Esophagus (tissue), 2 donors: Measurements from ENCODE around the gene BMPER. TPM values are rescaled to one million over a fixed set of nuclear protein-coding genes. Genes with fewer than 3 reads are reported as not detected.

ENCODE experiments used
- H3K27ac ChIP-seq, 2 donors: one replicate each; pipeline ENCODE4 v1.5.1; 2013; ENCODE audit warnings: low read depth in 2 of 2, mild to moderate bottlenecking in 2 of 2, inconsistent platforms in 1 of 2, low read length in 1 of 2, moderate library complexity in 1 of 2
- H3K27me3 ChIP-seq, 2 donors: one replicate each; pipeline ENCODE4 v1.6.1; 2013; ENCODE audit warnings: low read length in 2 of 2, control low read depth in 1 of 2, mild to moderate bottlenecking in 1 of 2; ENCODE audit not compliant: insufficient read depth in 2 of 2, control insufficient read depth in 1 of 2
- H3K36me3 ChIP-seq, 2 donors: one replicate each; pipeline ENCODE4 v1.6.1; 2013; ENCODE audit warnings: low read length in 1 of 2; ENCODE audit not compliant: control insufficient read depth in 2 of 2, insufficient read depth in 2 of 2
- H3K4me1 ChIP-seq, 2 donors: one replicate each; pipeline ENCODE4 v1.6.1; 2013; ENCODE audit warnings: low read length in 1 of 2; ENCODE audit not compliant: control insufficient read depth in 2 of 2, insufficient read depth in 2 of 2
- H3K4me3 ChIP-seq, 2 donors: one replicate each; pipeline ENCODE4 v1.5.1; 2013; ENCODE audit warnings: low read length in 2 of 2, mild to moderate bottlenecking in 2 of 2, low read depth in 1 of 2, moderate library complexity in 1 of 2
- H3K9me3 ChIP-seq, 2 donors: one replicate each; pipeline ENCODE4 v1.6.1; 2013; ENCODE audit warnings: mild to moderate bottlenecking in 2 of 2, low read depth in 1 of 2, low read length in 1 of 2, moderate library complexity in 1 of 2; ENCODE audit not compliant: control insufficient read depth in 2 of 2, insufficient read depth in 1 of 2
- WGBS, 2 donors: extraction: QIAGEN DNeasy Blood & Tissue Kit; methylation state at CpG; one replicate each; pipeline ENCODE4 v1.1.7; 2013; 5-methylcytosine and 5-hydroxymethylcytosine counted together
- polyA plus RNA-seq, 2 donors: library from polyadenylated mRNA; stranded (reverse); fragments of 200-250 nt; gene quantifications; one replicate each; pipeline ENCODE4 v1.2.3, GENCODE V29; 2013
- donor health status: healthy with polysubstance abuse.
- donor health status: Bipolar disorder and iron deficiency.

Gene BMPER
- polyA plus RNA-seq, 2 donors = 0.06 to 0.19 TPM

DNA sequence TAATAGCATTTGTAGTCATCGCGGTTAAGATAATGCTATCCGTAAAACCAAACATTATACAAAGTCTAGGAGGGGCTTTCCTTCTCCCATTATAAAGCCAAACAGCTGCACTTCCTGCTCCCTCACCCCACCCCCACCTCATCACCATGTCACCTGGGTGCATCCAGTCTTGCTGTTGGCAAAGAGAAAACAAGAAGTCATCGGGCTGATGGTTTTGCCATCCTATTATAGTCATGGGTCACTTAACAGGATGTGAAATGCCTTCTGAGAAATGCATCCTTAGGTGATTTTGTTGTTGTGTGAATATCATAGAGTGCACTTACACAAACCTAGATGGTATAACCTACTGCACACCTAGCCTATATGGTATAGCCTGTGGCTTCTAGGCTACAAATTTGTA is 157.0 kb downstream of the BMPER start:
- Histone ChIP-seq H3K27me3 (no peaks in the 10 kb centered on the region), H3K27ac (no peak overlapping the region), H3K4me3 (no peak overlapping the region), H3K9me3 (no peaks in the 10 kb centered on the region), H3K36me3 (no peaks in the 10 kb centered on the region), H3K4me1 (no peaks in the 10 kb centered on the region)
- 83 to 93% methylated on average over 4 of the region's 4 CpGs for WGBS, 2 donors

DNA sequence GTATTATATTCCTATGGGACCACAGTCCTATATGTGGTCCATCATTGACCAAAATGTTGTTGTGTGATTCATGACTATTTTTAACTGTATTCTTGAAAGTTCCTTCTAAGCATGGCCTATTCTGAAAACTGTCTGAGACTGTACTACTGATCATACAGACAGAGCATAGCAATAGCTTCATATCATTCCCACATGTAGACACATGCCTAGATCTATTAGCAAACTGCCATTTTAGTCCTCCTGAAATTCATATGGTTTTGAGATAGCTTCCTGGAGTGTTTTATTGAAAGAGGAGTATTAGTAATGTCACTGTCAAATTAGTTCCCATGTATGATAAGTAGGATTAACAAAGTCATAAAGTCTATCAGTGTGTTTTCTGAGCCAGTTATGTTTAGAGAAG is 157.5 kb downstream of the BMPER start:
- Histone ChIP-seq H3K4me1 (no peaks in the 10 kb centered on the region), H3K36me3 (no peaks in the 10 kb centered on the region), H3K27me3 (no peaks in the 10 kb centered on the region), H3K27ac (no peak overlapping the region), H3K4me3 (no peak overlapping the region), H3K9me3 (no peaks in the 10 kb centered on the region)

DNA sequence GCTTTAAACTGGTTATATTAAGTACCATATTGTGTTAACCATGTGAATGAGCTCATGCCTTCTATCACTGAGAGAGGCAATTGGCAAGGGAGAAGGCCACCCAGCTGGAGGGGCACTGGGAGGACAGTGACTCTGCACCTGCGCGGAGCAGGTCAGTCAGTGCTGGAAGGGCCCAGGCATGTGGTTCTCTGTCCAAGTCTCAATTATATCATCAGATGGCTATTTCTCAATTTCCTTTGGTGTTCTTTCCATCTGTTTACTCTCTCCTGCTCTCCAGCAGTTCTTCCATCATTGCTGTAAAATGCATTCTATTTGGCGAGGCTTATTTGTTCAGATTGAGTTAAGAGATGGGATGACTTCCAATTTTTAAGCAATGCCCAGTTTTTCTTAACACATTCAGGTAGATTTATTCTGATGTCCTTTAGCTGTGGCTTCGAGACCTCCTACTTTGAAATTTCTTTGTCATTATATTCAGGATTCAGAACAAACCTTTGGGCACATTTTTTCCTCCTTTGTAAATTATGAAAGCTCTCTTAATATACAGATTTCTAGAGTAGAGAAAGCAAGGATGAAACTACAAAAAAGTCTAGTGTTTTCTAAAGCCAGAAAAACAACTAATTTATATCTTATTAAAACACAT is 159.3 kb downstream of the BMPER start:
- Histone ChIP-seq H3K4me3 (no peak overlapping the region), H3K9me3 (no peaks in the 10 kb centered on the region), H3K27ac (no peak overlapping the region), H3K4me1 (no peaks in the 10 kb centered on the region), H3K27me3 (no peaks in the 10 kb centered on the region), H3K36me3 (no peaks in the 10 kb centered on the region)
- 75 to 83% methylated on average over 4 of the region's 4 CpGs for WGBS, 2 donors

DNA sequence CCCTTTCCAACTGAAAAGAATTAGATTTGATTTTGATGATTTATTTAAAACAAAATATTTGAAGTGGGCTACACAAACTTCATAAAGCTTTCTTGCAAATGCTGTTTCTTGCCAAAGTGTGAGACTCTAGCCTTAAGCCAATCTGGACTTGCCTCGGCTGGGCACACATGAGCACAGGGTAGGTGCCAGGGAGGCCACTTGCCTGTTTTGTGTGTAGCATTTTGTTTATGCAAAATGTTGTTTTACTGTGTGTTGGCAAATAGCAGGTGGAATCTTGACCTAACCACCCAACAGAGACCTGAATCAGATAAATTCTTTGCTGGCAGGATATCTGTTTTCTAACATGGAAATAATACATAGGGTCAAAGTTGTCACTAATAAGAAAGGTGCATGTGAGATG is 161.1 kb downstream of the BMPER start:
- Histone ChIP-seq H3K27ac (no peak overlapping the region), H3K27me3 (no peaks in the 10 kb centered on the region), H3K36me3 (no peaks in the 10 kb centered on the region), H3K4me3 (no peak overlapping the region), H3K9me3 (no peaks in the 10 kb centered on the region), H3K4me1 (no peaks in the 10 kb centered on the region)
- 46 to 47% methylated on average over 1 of the region's 1 CpG for WGBS, 2 donors

DNA sequence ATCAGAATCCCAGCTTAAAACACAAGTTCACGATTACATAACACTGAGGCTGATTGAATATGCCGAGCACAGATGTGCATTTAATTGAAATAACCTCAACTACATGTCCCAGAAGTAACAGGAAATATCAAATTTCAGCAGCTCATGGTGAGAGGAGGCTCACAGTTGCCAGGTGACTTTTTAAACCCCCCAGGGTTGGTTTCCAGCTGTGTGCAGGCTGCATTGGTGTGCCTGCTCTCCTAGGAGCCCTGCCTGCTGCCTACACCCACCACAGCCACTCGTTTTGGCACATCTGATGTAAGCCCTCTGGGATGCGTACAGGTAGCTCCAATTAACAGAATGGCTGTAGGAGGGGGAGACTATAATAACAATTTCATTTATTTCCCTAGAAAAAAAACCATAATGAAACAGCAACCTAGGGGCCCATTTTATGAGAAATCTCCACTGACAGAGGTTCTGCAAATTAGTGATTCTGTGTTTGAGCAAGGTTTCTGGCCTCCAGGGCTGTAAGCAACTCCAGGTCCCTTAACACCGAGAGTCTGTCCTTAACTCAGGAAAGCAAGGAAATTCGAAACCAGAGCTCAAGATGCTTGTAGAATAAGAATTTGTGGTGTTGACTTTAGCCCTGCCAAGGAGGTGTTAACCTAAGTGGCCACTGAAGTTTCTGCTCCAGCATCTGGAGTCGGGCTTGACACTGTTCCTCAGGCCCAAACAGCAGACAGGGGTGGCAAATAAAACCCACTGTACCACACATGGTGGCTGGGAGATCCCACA is 161.9 kb downstream of the BMPER start:
- H3K9me3 ChIP-seq = no peaks in the 10 kb centered on the region
- no peaks in the 10 kb centered on the region for H3K4me1 ChIP-seq
- 54 to 58% methylated on average over 7 of the region's 7 CpGs for WGBS, 2 donors
- H3K27ac ChIP-seq = no peak overlapping the region
- H3K4me3 ChIP-seq = no peak overlapping the region
- no peaks in the 10 kb centered on the region for H3K27me3 ChIP-seq
- H3K36me3 ChIP-seq = no peaks in the 10 kb centered on the region

DNA sequence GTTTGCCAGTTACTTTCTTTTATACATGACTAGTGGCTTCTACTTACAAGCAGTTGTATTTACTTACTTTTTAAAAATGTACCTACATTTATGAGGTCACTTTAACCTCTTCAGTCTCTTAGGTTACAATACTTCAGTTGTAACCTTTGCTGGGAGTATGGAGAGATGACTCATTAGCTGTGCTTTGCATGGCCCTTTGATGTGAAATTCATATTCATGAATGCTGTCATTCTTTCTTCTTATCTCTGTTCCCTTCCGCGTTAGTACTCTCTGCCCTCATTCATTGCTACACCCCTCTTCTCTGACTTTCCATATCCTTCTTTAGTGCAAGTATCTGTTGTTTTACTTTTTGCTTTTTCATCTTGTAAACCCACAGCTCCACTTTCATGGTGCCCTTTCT is 164.3 kb downstream of the BMPER start:
- Histone ChIP-seq H3K27ac (no peak overlapping the region), H3K4me3 (no peak overlapping the region), H3K9me3 (no peaks in the 10 kb centered on the region), H3K27me3 (no peaks in the 10 kb centered on the region), H3K4me1 (no peaks in the 10 kb centered on the region), H3K36me3 (no peaks in the 10 kb centered on the region)
- 46 to 52% methylated on average over 2 of the region's 2 CpGs for WGBS, 2 donors

DNA sequence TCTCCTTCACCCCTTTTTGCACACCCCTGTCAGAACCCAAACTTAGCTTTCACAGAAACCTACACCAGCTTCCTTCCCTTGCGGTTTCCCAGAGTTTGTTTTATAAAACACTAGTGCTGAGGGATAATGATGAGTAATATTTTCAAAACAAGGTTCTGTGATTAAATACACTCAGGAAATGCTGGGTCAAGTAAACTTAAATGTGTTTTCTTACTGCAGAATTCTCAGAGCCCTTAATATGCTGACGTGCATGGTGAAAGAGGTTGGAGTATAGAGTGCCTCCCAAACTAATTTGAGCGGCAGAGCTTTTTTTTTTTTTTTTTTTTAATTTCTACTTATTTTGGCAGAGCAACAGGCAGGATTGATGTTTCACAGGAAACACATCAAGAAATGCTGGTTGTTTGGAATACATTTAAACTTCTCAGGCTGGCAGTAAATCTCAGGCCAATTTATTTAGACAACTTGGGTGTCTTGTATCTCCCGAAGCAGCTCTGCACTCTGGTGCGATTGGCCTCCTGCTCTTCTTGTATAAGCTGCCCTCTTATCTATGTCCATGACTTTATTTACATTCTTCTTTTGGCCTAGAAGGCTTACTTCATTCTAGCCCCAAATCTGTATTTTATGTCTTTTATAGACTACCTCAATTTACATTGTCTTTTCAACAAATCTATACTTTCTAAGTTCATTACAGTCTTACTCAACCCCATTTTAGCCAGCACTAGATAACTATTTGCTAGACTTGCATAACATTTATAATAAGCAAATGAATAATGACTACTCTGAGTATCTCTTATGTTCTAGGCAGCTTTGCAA is 165.4 kb downstream of the BMPER start:
- H3K36me3 ChIP-seq = no peaks in the 10 kb centered on the region
- H3K4me1 ChIP-seq = no peaks in the 10 kb centered on the region
- 62 to 64% methylated on average over 5 of the region's 5 CpGs for WGBS, 2 donors
- H3K27ac ChIP-seq = no peak overlapping the region
- H3K27me3 ChIP-seq = no peaks in the 10 kb centered on the region
- H3K9me3 ChIP-seq = no peaks in the 10 kb centered on the region
- H3K4me3 ChIP-seq = no peak overlapping the region

DNA sequence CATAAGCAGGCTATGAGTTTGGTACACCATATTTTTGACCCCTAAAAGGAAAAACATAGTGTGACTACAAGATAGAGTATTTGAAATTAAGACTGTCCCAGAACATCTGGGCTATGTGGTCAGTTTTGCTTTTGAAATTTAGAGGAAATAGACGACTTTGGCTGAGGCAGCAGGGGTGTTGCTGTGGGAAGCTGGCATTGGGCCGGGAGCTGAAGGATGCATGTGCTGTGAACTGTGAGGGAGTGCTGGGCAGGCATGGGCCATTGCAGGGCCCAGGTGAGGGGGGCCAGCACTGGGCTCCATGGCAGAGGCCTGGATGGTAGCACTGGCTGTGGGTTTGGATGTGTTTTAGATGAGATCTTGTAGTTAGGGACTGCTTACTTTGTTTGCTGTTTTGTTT is 168.3 kb downstream of the BMPER start:
- Histone ChIP-seq H3K4me1 (no peaks in the 10 kb centered on the region), H3K27me3 (no peaks in the 10 kb centered on the region), H3K9me3 (no peaks in the 10 kb centered on the region), H3K4me3 (no peak overlapping the region), H3K36me3 (no peaks in the 10 kb centered on the region), H3K27ac (no peak overlapping the region)
- 51 to 63% methylated on average over 2 of the region's 2 CpGs for WGBS, 2 donors

DNA sequence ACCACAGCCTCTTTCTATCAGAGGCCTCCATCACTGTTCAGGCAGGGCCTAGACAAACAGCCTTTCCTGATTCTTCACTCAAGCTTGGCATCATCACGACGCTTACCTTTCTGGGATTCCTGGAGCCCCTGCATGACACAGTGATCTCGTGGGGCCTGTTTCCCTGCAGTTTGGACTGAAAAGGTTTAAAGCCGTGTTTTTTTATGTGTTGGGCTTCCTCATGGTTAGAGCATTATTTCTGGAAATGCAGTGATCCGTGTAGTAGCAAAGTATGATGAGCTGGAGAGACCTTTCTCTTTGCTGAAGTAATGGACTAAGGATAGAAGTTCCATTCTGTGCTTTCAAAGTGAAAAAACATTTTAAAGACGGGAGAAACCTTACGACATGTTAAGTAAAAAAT is 169.1 kb downstream of the BMPER start:
- H3K4me1 ChIP-seq = no peaks in the 10 kb centered on the region
- WGBS, 2 donors = 71 to 83% methylated on average over 7 of the region's 7 CpGs

More for the DNA sequence above, 169.1 kb downstream of the BMPER start:
- no peak overlapping the region for H3K27ac ChIP-seq
- no peaks in the 10 kb centered on the region for H3K36me3 ChIP-seq
- no peaks in the 10 kb centered on the region for H3K27me3 ChIP-seq
- H3K9me3 ChIP-seq = peaks cover 0 to 5% of the 10 kb centered on the region in 2 donors
- no peak overlapping the region for H3K4me3 ChIP-seq
